ENCODE data around the gene RAP1GDS1.

Gene RAP1GDS1

DNA sequence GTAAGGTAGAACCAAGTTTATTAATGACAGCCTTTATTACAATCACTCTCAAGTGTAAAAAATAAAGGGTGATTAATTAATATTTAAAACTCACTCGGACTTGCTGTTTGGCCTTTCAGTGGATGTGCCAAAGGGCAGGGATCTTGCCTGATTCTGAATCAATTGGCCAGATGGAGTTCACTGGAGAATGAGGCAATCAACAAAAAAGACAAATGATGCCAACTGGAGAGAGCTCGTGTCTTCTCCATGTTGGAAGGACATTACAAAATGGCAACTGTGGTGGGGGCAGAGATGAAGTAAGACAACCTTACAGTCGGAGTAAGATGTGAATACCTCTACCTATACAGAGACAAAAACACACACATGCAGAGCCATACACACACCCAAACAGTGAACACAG lies 209.2 kb downstream of the RAP1GDS1 start:
- no peak overlapping the region for H3K4me3 ChIP-seq (replicated peaks; ENCODE audit: insufficient read depth, low read length)
- H3K27me3 ChIP-seq (ENCODE audit: insufficient read depth, poor library complexity, severe bottlenecking), result no peaks in the 10 kb centered on the region
- no peak overlapping the region for H3K27ac ChIP-seq (replicated peaks)
- no peak for DNase-seq (ENCODE audit: low read depth in 1 of 2, low spot score in 1 of 2)
- TF ChIP-seq, protein P1, sequence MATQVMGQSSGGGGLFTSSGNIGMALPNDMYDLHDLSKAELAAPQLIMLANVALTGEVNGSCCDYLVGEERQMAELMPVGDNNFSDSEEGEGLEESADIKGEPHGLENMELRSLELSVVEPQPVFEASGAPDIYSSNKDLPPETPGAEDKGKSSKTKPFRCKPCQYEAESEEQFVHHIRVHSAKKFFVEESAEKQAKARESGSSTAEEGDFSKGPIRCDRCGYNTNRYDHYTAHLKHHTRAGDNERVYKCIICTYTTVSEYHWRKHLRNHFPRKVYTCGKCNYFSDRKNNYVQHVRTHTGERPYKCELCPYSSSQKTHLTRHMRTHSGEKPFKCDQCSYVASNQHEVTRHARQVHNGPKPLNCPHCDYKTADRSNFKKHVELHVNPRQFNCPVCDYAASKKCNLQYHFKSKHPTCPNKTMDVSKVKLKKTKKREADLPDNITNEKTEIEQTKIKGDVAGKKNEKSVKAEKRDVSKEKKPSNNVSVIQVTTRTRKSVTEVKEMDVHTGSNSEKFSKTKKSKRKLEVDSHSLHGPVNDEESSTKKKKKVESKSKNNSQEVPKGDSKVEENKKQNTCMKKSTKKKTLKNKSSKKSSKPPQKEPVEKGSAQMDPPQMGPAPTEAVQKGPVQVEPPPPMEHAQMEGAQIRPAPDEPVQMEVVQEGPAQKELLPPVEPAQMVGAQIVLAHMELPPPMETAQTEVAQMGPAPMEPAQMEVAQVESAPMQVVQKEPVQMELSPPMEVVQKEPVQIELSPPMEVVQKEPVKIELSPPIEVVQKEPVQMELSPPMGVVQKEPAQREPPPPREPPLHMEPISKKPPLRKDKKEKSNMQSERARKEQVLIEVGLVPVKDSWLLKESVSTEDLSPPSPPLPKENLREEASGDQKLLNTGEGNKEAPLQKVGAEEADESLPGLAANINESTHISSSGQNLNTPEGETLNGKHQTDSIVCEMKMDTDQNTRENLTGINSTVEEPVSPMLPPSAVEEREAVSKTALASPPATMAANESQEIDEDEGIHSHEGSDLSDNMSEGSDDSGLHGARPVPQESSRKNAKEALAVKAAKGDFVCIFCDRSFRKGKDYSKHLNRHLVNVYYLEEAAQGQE (IDR thresholded peaks at IDR 0.05; ENCODE audit: insufficient replicate concordance, low read depth), result no peak
- TF ChIP-seq, protein P2, sequence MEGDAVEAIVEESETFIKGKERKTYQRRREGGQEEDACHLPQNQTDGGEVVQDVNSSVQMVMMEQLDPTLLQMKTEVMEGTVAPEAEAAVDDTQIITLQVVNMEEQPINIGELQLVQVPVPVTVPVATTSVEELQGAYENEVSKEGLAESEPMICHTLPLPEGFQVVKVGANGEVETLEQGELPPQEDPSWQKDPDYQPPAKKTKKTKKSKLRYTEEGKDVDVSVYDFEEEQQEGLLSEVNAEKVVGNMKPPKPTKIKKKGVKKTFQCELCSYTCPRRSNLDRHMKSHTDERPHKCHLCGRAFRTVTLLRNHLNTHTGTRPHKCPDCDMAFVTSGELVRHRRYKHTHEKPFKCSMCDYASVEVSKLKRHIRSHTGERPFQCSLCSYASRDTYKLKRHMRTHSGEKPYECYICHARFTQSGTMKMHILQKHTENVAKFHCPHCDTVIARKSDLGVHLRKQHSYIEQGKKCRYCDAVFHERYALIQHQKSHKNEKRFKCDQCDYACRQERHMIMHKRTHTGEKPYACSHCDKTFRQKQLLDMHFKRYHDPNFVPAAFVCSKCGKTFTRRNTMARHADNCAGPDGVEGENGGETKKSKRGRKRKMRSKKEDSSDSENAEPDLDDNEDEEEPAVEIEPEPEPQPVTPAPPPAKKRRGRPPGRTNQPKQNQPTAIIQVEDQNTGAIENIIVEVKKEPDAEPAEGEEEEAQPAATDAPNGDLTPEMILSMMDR (IDR thresholded peaks at IDR 0.05; ENCODE audit: insufficient read depth, low read length), result no peak
- TF ChIP-seq SPI1 (IDR thresholded peaks at IDR 0.05; ENCODE audit: borderline replicate concordance, low read depth) (no peak), GABPA (IDR thresholded peaks at IDR 0.05; ENCODE audit: low read depth) (no peak)

DNA sequence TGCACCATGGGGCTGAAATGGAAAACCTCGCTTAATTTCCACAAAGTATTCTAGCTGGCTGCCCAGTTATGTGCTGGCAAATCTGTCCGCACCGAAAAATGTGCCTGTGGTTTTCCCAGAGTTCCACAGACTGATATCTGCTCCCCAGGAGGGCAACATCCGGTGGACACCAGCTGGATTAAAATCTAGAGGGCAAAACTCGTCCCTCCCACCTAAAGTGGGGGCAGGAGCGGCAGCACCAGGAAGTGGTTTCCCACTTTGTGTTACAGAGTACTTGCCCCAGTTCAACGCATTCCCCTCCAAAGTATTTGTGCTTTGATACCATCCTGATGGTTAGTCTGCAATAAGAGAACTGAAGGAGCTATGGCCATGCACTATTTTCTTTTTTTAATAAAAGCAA lies 209.6 kb downstream of the RAP1GDS1 start:
- H3K27me3 ChIP-seq (ENCODE audit: insufficient read depth, poor library complexity, severe bottlenecking), result no peaks in the 10 kb centered on the region
- no peak for TF ChIP-seq POLR2AphosphoS5 (IDR thresholded peaks at IDR 0.05; ENCODE audit: low read depth)
- no peak for TF ChIP-seq SPI1 (IDR thresholded peaks at IDR 0.05; ENCODE audit: borderline replicate concordance, low read depth)
- TF ChIP-seq, protein P2 (IDR thresholded peaks at IDR 0.05; ENCODE audit: insufficient read depth, low read length), result no peak
- TF ChIP-seq, protein P1 (IDR thresholded peaks at IDR 0.05; ENCODE audit: insufficient replicate concordance, low read depth), result no peak
- TF ChIP-seq GABPA (IDR thresholded peaks at IDR 0.05; ENCODE audit: low read depth), result 0 out of 2 replicates have a peak, but pooled peaks have one; percentile 28
- DNase-seq (ENCODE audit: low read depth in 1 of 2, low spot score in 1 of 2), result no peak
- H3K27ac ChIP-seq (replicated peaks), result no peak overlapping the region
- no peak overlapping the region for H3K4me3 ChIP-seq (replicated peaks; ENCODE audit: insufficient read depth, low read length)

DNA sequence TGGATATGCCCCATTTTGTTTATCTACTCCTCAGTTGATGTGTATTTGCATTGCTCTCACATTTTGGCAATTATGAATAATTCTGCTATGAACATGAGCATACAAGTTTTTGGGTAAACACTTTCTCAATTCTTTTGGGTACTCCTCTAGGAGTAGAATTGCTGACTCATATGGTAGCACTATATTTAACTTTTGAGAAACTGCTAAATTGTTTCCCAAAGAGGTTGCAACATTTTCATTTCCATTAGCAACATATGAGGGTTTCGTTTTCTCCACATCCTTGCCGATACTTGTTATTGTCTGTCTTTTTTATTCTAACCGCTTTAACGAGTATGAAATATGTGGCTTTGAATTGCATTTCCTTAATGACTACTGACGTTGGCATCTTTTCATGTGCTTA lies 211.9 kb downstream of the RAP1GDS1 start:
- TF ChIP-seq, protein P2 (IDR thresholded peaks at IDR 0.05; ENCODE audit: insufficient read depth, low read length), result no peak
- TF ChIP-seq, protein P1 (IDR thresholded peaks at IDR 0.05; ENCODE audit: insufficient replicate concordance, low read depth), result no peak
- TF ChIP-seq GABPA (IDR thresholded peaks at IDR 0.05; ENCODE audit: low read depth) (no peak), SPI1 (IDR thresholded peaks at IDR 0.05; ENCODE audit: borderline replicate concordance, low read depth) (no peak), POLR2AphosphoS5 (IDR thresholded peaks at IDR 0.05; ENCODE audit: low read depth) (no peak)
- Histone ChIP-seq H3K4me3 (replicated peaks; ENCODE audit: insufficient read depth, low read length) (no peak overlapping the region), H3K27ac (replicated peaks) (no peak overlapping the region), H3K27me3 (ENCODE audit: insufficient read depth, poor library complexity, severe bottlenecking) (no peaks in the 10 kb centered on the region)
- no peak for DNase-seq (ENCODE audit: low read depth in 1 of 2, low spot score in 1 of 2)
